Measurements from ENCODE around the gene WDR75.

GRCh38 chr2:189424961-189425360 is 16.3 kb upstream of the WDR75 start:
- TF ChIP-seq CTCF (IDR thresholded peaks at IDR 0.05; ENCODE audit: borderline replicate concordance, extremely low read depth, low read length, poor library complexity, severe bottlenecking) (no peak), EZH2 (IDR thresholded peaks at IDR 0.05; ENCODE audit: borderline replicate concordance, low read depth, low read length, severe bottlenecking) (no peak)
